ENCODE data around the gene SHKBP1.

DNA sequence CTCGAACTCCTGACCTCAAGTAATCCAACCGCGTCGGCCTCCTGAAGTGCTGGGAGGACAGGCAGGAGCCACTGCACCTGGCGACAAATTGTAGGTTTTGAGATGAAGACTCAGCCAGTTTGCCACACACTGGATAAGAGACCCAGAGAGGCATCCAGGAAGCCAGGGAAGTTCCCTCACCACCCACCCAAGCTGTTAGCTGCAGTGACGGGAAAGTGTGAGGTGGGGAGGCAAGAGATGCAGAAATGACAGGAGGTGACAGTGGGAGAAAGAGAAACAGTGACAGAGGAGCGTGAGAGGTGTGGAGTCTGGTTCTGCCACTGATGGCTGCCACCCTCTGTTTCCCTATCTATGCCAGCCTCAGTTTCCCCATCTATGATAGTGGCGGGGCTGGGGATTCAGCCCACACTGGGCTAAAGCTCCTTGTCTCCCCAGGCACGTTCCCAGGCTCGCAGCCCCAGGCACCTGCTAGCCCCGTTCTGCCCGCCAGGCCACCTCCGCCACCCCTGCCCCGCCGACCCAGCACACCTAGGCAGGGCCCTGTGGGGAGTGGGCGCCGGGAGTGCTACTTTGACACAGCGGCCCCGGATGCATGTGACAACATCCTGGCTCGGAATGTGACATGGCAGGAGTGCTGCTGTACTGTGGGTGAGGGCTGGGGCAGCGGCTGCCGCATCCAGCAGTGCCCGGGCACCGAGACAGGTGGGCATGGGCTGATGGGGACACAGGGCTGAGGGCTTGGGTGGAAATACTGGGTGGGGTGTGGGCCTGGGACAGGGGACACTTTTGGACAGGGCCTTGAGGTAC, 45.5 kb downstream of the SHKBP1 start:
- TF ChIP-seq ZFP3 (CRISPR knock-in tag; IDR thresholded peaks at IDR 0.05) (no peak), TOX (CRISPR knock-in tag; IDR thresholded peaks at IDR 0.05; ENCODE audit: borderline replicate concordance) (no peak), RARB (CRISPR knock-in tag; IDR thresholded peaks at IDR 0.05) (no peak), PPARA (CRISPR knock-in tag; IDR thresholded peaks at IDR 0.05; ENCODE audit: borderline replicate concordance) (no peak), ZNF565 (CRISPR knock-in tag; conservative IDR thresholded peaks at IDR 0.05; ENCODE audit: low read depth) (no peak), ZFP30 (CRISPR knock-in tag; IDR thresholded peaks at IDR 0.05) (no peak)
- TF ChIP-seq, protein P1, sequence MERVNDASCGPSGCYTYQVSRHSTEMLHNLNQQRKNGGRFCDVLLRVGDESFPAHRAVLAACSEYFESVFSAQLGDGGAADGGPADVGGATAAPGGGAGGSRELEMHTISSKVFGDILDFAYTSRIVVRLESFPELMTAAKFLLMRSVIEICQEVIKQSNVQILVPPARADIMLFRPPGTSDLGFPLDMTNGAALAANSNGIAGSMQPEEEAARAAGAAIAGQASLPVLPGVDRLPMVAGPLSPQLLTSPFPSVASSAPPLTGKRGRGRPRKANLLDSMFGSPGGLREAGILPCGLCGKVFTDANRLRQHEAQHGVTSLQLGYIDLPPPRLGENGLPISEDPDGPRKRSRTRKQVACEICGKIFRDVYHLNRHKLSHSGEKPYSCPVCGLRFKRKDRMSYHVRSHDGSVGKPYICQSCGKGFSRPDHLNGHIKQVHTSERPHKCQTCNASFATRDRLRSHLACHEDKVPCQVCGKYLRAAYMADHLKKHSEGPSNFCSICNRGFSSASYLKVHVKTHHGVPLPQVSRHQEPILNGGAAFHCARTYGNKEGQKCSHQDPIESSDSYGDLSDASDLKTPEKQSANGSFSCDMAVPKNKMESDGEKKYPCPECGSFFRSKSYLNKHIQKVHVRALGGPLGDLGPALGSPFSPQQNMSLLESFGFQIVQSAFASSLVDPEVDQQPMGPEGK (CRISPR knock-in tag; IDR thresholded peaks at IDR 0.05; ENCODE audit: borderline replicate concordance): no peak

Measured in SK-N-SH treated with all-trans-retinoic acid at 6 μM for 48 hours (cell line).